ENCODE results near the gene UST.

GRCh38 chr6:148890652-148891404 lies 144.0 kb downstream of the UST start:
- TF ChIP-seq POLR2A (IDR thresholded peaks at IDR 0.05; ENCODE audit: low read length): no peak
- no peak for TF ChIP-seq GATA1 (IDR thresholded peaks at IDR 0.05; ENCODE audit: low read depth, low read length)

All from erythroblast (primary cell).